ENCODE results near the gene LYZL4. TPM values are rescaled to one million over a fixed set of nuclear protein-coding genes. Genes with fewer than 3 reads are reported as not detected.
A peak's percentile ranks its signal among the peaks of the same experiment; 100 is the strongest.

Gene LYZL4
- total RNA-seq, 6 experiments from 2014 or later = not detected

- no peak for DNase-seq
- no peaks in the 10 kb centered on the region for H3K4me1 Mint-ChIP-seq (ENCODE audit: low read depth)
- H3K27me3 Mint-ChIP-seq (ENCODE audit: insufficient read depth) = peaks cover 40% of the 10 kb centered on the region
- no peak overlapping the region for H3K4me3 Mint-ChIP-seq
- peak; percentile 61; the same call in 1 of the 2 replicates for TF ChIP-seq CTCF (IDR thresholded peaks at IDR 0.05)
- H3K36me3 Mint-ChIP-seq (ENCODE audit: low read depth) = no peaks in the 10 kb centered on the region
- no peak overlapping the region for H3K27ac Mint-ChIP-seq
- no peaks in the 10 kb centered on the region for H3K9me3 Mint-ChIP-seq
Measured at GRCh38 chr3:42442640-42443039, 32.2 kb upstream of the LYZL4 start.

DNA sequence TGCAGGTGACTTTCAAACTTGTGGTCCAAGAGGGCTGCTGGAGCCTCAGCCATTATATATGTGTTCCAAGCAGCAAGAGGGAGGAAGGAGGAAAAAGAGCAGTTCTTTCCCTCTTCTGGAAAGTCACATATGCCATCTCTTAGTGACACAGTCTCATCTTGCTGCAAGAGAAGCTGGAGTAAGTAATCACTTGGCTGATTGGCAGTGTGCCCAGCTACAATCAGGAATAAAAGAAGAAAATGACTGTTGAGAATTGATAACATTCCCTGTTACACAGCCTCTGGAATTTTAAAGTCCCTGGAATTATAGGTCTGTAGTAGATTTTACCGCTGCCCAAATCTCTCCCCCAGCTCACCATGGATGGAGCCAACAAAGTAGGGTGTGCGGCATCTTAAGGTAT is 31.4 kb upstream of the LYZL4 start:
- Mint-ChIP-seq H3K4me1 (ENCODE audit: low read depth) (no peaks in the 10 kb centered on the region), H3K27me3 (ENCODE audit: insufficient read depth) (peaks cover 39% of the 10 kb centered on the region), H3K27ac (no peak overlapping the region), H3K36me3 (ENCODE audit: low read depth) (no peaks in the 10 kb centered on the region), H3K9me3 (no peaks in the 10 kb centered on the region), H3K4me3 (no peak overlapping the region)
- DNase-seq = no peak
- TF ChIP-seq CTCF (IDR thresholded peaks at IDR 0.05) = no peak

- Mint-ChIP-seq H3K9me3 (no peaks in the 10 kb centered on the region), H3K36me3 (ENCODE audit: low read depth) (no peaks in the 10 kb centered on the region), H3K27ac (no peak overlapping the region), H3K4me3 (no peak overlapping the region), H3K4me1 (ENCODE audit: low read depth) (no peaks in the 10 kb centered on the region), H3K27me3 (ENCODE audit: insufficient read depth) (peaks cover 34% of the 10 kb centered on the region)
- DNase-seq = no peak
- no peak for TF ChIP-seq CTCF (IDR thresholded peaks at IDR 0.05)
Measured at GRCh38 chr3:42440924-42441323, 30.5 kb upstream of the LYZL4 start.

- H3K4me3 Mint-ChIP-seq = no peak overlapping the region
- H3K36me3 Mint-ChIP-seq (ENCODE audit: low read depth) = no peaks in the 10 kb centered on the region
- no peak overlapping the region for H3K27ac Mint-ChIP-seq
- no peaks in the 10 kb centered on the region for H3K9me3 Mint-ChIP-seq
- no peak for DNase-seq
- peaks cover 36% of the 10 kb centered on the region for H3K27me3 Mint-ChIP-seq (ENCODE audit: insufficient read depth)
- no peaks in the 10 kb centered on the region for H3K4me1 Mint-ChIP-seq (ENCODE audit: low read depth)
- peak; percentile 10; the same call in 1 of the 2 replicates for TF ChIP-seq CTCF (IDR thresholded peaks at IDR 0.05)
Measured at GRCh38 chr3:42439261-42440115, 29.1 kb upstream of the LYZL4 start.

DNA sequence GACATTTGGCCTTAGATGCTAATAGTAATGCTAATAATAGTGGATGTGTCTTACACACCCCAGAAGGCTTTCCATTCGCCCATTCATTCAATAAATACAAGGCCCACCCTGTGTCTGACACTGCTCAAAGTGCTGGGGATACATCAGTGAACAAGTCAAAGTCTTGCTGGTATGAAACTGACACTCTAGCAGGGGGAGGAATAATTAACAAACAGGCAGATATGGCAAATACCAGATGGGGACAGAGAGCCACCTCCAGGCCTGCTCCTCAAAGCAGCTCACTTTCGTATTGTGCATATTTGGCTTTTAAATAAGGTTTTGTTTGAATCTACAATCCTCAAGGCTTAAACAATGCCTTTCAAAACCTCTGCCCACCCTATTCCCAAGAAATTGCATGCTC is 28.3 kb upstream of the LYZL4 start:
- Mint-ChIP-seq H3K4me3 (no peak overlapping the region), H3K36me3 (ENCODE audit: low read depth) (no peaks in the 10 kb centered on the region), H3K27me3 (ENCODE audit: insufficient read depth) (peaks cover 40% of the 10 kb centered on the region)

More for the DNA sequence above, 28.3 kb upstream of the LYZL4 start:
- Mint-ChIP-seq H3K27ac (no peak overlapping the region), H3K4me1 (ENCODE audit: low read depth) (no peaks in the 10 kb centered on the region), H3K9me3 (no peaks in the 10 kb centered on the region)
- DNase-seq = no peak
- no peak for TF ChIP-seq CTCF (IDR thresholded peaks at IDR 0.05)
